ENCODE data around the gene IPO5. TPM values are rescaled to one million over a fixed set of nuclear protein-coding genes. Genes with fewer than 3 reads are reported as not detected.

The IPO5 gene
- total and polyA plus RNA-seq, 2 of the 8 experiments (the other 6 are each of a cell fraction or from before 2014, with no cell fraction given): 143 to 410 TPM

DNA sequence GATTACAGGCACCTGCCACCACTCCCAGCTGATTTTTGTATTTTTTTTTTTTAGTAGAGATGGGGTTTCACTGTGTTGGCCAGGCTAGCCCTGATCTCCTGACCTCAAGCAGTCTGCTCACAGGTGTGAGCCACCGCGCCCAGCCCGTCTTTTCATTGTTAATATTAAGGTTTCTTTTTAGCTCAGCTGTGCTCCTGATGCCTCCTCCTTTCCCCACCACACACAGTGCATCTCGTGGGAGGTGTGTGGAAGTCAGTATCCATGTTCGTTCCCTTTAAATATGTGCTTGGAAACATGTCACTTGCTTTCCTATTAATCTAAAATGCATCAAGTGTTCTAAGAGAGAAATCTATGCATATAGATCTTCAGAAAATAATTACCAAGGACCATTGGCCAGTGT is 53.5 kb downstream of the IPO5 start:
- Histone ChIP-seq H3K27me3 (replicated peaks in 1 of 4; ENCODE audit: control insufficient read depth in 3 of 4, extremely low read depth in 1 of 4, insufficient read depth in 3 of 4, low read length in 3 of 4) (no peaks in the 10 kb centered on the region), H3K79me2 (ENCODE audit: control insufficient read depth in 1 of 2, insufficient read depth in 2 of 2, low read length in 2 of 2) (no peaks in the 10 kb centered on the region; a peak in 1 of 4 replicates), H3K9ac (replicated peaks in 1 of 4; ENCODE audit: extremely low read depth in 1 of 4, low read depth in 3 of 4, low read length in 3 of 4) (no peak overlapping the region), H3K4ac (replicated peaks; ENCODE audit: insufficient read length, low read depth, low read length) (no peak overlapping the region), H4K20me1 (replicated peaks in 1 of 2; ENCODE audit: control insufficient read depth in 1 of 2, insufficient read depth in 2 of 2, low read length in 2 of 2) (peaks cover 2 to 3% of the 10 kb centered on the region in 2 experiments), H2AK5ac (ENCODE audit: low read depth, low read length) (no peak overlapping the region), H2BK20ac (ENCODE audit: low read length) (no peak overlapping the region), H2BK15ac (ENCODE audit: low read length) (no peak overlapping the region), H3K14ac (ENCODE audit: insufficient read length) (no peak overlapping the region), H3K27ac (ENCODE audit: low read depth, low read length) (no peak overlapping the region), H3K36me3 (ENCODE audit: control insufficient read depth in 2 of 4, insufficient read depth in 4 of 4, low read length in 3 of 4) (peaks cover 34 to 96% (median 80%) of the 10 kb centered on the region in 4 experiments), H4K91ac (replicated peaks; ENCODE audit: insufficient read length, low read length) (no peak overlapping the region), H3K4me3 (ENCODE audit: extremely low read depth in 1 of 4, insufficient read depth in 2 of 4, low read depth in 3 of 4, low read length in 4 of 4) (no peak overlapping the region), H3K23ac (ENCODE audit: insufficient read length) (no peak overlapping the region), H4K8ac (ENCODE audit: extremely low read depth, insufficient read depth, low read length) (no peak overlapping the region), H3K79me1 (ENCODE audit: low read depth, low read length) (no peaks in the 10 kb centered on the region), H3K4me2 (ENCODE audit: insufficient read depth in 1 of 2, low read depth in 2 of 2, low read length in 2 of 2) (no peak overlapping the region), H4K5ac (ENCODE audit: insufficient read length, low read depth, low read length) (no peak overlapping the region), H2BK12ac (ENCODE audit: low read depth, low read length) (no peak overlapping the region), H3K18ac (ENCODE audit: extremely low read depth, low read length) (no peak overlapping the region), H2BK5ac (ENCODE audit: low read depth, low read length) (no peak overlapping the region), H3K9me3 (ENCODE audit: insufficient read depth in 2 of 2, low read depth in 1 of 2, low read length in 1 of 2) (no peaks in the 10 kb centered on the region), H2BK120ac (replicated peaks; ENCODE audit: low read depth, low read length) (no peak overlapping the region), H2AFZ (ENCODE audit: low read length) (no peak overlapping the region), H3K56ac (replicated peaks; ENCODE audit: insufficient read length, low read depth, low read length) (no peak overlapping the region), H3K4me1 (replicated peaks in 1 of 4; ENCODE audit: control insufficient read depth in 3 of 4, insufficient read depth in 4 of 4, low read length in 3 of 4) (no peaks in the 10 kb centered on the region), H3K23me2 (ENCODE audit: low read depth, low read length) (no peaks in the 10 kb centered on the region; the same call in 1 of the 2 replicates)
- FAIRE-seq: no peak
- CTCF ChIA-PET (ENCODE audit: partially characterized antibody): interaction anchor here (1.9 kb wide), 1 partner anchor 26 kb away, joined by 5 read pairs; no protein-coding TSS in a partner anchor
- POLR2A ChIA-PET (ENCODE audit: partially characterized antibody): interaction anchor here (1.0 to 1.6 kb wide), 2 partner anchors 11 to 18 kb away, joined by 3 to 5 read pairs; no protein-coding TSS in a partner anchor
- DNase-seq (ENCODE audit: low read depth in 1 of 2, low spot score in 2 of 2): no peak
- 100% methylated on average over 5 of the region's 5 CpGs; no CpG with 5 or more reads in 1 of the 2 experiments for WGBS, 2 experiments (ENCODE audit: extremely low coverage in 1 of 2, insufficient coverage in 1 of 2, insufficient read length in 1 of 2, insufficient replicate concordance in 2 of 2, low coverage in 1 of 2, low lambda C conversion rate in 2 of 2, missing lambda C conversion rate in 1 of 2)
- no peak for TF ChIP-seq EP300 (IDR thresholded peaks at IDR 0.05; ENCODE audit: borderline replicate concordance in 1 of 2, low read depth in 2 of 2, low read length in 2 of 2)
